ENCODE results near the gene PDE6A. TPM values are rescaled to one million over a fixed set of nuclear protein-coding genes. Genes with fewer than 3 reads are reported as not detected.
A peak's percentile ranks its signal among the peaks of the same experiment; 100 is the strongest.
"Not testable (repeated sequence)": the region's sequence is repeated elsewhere in the genome, so short reads cannot be mapped to it uniquely, and the experiment has no call there.

PDE6A gene
- polyA plus RNA-seq, 3 donors = 0.01 TPM; not detected in 2

DNA sequence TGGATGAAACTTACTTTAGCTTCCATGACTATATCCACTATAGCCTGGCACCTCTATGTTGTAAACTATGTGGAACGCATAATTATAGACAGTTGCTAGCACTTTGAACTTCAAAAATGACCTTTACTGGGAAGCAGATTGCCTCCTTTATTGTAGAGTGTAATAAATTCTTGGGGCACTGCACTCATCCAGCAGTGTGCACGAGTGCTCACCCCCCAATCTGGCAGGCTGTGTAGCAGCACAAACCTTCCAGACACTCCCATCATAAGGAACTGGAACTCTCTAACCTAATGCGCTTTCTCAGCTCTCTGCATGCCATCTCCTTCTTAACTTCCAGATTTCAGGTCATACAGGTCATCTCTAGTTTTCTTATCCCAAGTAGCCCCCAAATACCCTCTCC is 1.5 kb upstream of the PDE6A start:
- peaks cover 19% of the 10 kb centered on the region for H3K4me1 Mint-ChIP-seq
- no peak overlapping the region for H2AFZ ChIP-seq (ENCODE audit: insufficient read depth, low read depth, low read length, poor library complexity, severe bottlenecking)
- H3K36me3 Mint-ChIP-seq = no peaks in the 10 kb centered on the region
- peaks cover 0 to 1% (median 0%) of the 10 kb centered on the region in 7 donors for H3K9me3 Mint-ChIP-seq
- no peaks in the 10 kb centered on the region for H3K36me3 ChIP-seq (replicated peaks in 1 of 2; ENCODE audit: control insufficient read depth in 1 of 2, insufficient read depth in 2 of 2, low read length in 2 of 2)
- H3K4me1 ChIP-seq (ENCODE audit: control insufficient read depth in 1 of 2, insufficient read depth in 2 of 2, low read length in 2 of 2) = peaks cover 5 to 11% of the 10 kb centered on the region in 2 donors
- no peaks in the 10 kb centered on the region for H3K9me3 ChIP-seq (replicated peaks in 1 of 2; ENCODE audit: control insufficient read depth in 1 of 2, insufficient read depth in 1 of 2, low read length in 2 of 2)
- no peak overlapping the region for H3K27ac ChIP-seq (ENCODE audit: low read depth in 1 of 2, low read length in 2 of 2)
- 79% methylated on average over 2 of the region's 3 CpGs for WGBS (ENCODE audit: insufficient coverage)
- no peak overlapping the region for H3K27ac Mint-ChIP-seq
- H3K4me2 ChIP-seq (replicated peaks; ENCODE audit: extremely low read depth, low read length, poor library complexity, severe bottlenecking) = no peak overlapping the region
- no peak overlapping the region for H3K4me3 ChIP-seq (replicated peaks in 1 of 3; ENCODE audit: low read depth in 2 of 3, low read length in 3 of 3)
- H3K27me3 Mint-ChIP-seq (ENCODE audit: low read depth in 3 of 3) = peaks cover 0 to 2% (median 1%) of the 10 kb centered on the region in 3 donors
- no peaks in the 10 kb centered on the region for H3K79me2 ChIP-seq (ENCODE audit: insufficient read depth, low read length)
- H3K27me3 ChIP-seq (ENCODE audit: control insufficient read depth in 2 of 2, insufficient read depth in 2 of 2, low read length in 2 of 2) = no peaks in the 10 kb centered on the region
- no peaks in the 10 kb centered on the region for H4K20me1 ChIP-seq (ENCODE audit: insufficient read depth, low read length)
- intact Hi-C loops (cut with micrococcal nuclease) = loop anchor here in 1 of 2 donors (10.0 kb wide), 1 partner anchor 271 kb away; no protein-coding TSS in a partner anchor
- TF ChIP-seq, protein P1, sequence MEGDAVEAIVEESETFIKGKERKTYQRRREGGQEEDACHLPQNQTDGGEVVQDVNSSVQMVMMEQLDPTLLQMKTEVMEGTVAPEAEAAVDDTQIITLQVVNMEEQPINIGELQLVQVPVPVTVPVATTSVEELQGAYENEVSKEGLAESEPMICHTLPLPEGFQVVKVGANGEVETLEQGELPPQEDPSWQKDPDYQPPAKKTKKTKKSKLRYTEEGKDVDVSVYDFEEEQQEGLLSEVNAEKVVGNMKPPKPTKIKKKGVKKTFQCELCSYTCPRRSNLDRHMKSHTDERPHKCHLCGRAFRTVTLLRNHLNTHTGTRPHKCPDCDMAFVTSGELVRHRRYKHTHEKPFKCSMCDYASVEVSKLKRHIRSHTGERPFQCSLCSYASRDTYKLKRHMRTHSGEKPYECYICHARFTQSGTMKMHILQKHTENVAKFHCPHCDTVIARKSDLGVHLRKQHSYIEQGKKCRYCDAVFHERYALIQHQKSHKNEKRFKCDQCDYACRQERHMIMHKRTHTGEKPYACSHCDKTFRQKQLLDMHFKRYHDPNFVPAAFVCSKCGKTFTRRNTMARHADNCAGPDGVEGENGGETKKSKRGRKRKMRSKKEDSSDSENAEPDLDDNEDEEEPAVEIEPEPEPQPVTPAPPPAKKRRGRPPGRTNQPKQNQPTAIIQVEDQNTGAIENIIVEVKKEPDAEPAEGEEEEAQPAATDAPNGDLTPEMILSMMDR (IDR thresholded peaks at IDR 0.05) = no peak
- no peak overlapping the region for H3K9ac ChIP-seq (ENCODE audit: insufficient read depth, low read length, poor library complexity, severe bottlenecking)
- H3K4me3 Mint-ChIP-seq = no peak overlapping the region
- no peak for DNase-seq

DNA sequence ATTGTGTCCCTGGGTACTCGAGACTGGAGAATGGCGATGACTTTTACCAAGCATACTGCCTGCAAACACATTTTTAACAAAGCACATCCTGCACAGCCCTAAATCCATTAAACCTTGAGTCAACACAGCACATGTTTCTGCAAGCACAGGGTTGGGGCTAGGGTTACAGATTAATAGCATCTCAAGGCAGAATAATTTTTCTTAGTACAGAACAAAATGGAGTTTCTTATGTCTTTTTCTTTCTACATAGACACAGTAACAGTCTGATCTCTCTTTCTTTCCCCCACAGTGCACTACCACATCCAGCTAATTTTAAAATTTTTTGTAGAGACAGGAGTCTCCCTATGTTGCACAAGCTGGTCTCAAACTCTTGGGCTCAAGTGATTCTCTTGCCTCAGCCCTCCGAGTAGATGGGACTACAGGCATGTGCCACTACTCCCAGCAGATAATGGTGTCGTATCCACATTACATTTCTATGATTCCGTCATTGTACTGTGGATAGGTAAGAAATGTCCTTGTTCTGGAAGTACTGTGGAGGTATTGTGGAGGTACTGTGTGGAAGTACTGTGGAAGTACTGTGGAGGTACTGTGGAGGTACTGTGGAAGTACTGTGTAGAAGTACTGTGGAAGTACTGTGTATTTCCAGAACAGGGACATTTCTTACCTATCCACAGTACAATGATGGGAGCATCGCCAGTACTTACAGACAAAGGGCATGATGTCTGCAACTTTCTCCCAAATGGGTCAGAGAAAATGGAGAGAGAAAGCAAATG is 1.2 kb downstream of the PDE6A start:
- not testable (repeated sequence) for H2AFZ ChIP-seq (ENCODE audit: insufficient read depth, low read depth, low read length, poor library complexity, severe bottlenecking)

DNA sequence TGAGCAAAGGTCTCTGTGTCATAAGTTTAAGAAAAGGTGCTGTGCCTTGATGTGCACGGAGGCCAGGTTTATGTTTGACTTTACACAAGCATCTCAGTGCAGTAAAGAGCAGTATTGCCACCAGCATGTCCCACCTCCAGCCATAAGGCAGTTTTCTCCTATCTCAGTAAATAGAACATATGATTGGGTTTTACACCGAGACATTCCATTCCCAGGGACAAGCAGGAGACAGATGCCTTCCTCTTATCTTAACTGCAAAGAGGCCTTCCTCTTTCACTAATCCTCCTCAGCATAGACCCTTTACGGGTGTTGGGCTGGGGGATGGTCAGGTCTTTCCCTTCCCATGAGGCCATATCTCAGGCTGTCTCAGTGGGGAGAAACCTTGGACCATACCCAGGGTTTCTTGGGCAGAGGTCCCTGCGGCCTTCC is 1.8 kb downstream of the PDE6A start:
- not testable (repeated sequence) for H2AFZ ChIP-seq (ENCODE audit: insufficient read depth, low read depth, low read length, poor library complexity, severe bottlenecking); H3K4me2 ChIP-seq (replicated peaks; ENCODE audit: extremely low read depth, low read length, poor library complexity, severe bottlenecking); H4K20me1 ChIP-seq (ENCODE audit: insufficient read depth, low read length); H3K4me3 Mint-ChIP-seq; H3K27me3 Mint-ChIP-seq (ENCODE audit: low read depth in 3 of 3); DNase-seq; H3K4me3 ChIP-seq (replicated peaks in 1 of 3; ENCODE audit: low read depth in 2 of 3, low read length in 3 of 3); H3K79me2 ChIP-seq (ENCODE audit: insufficient read depth, low read length); H3K36me3 Mint-ChIP-seq; H3K9ac ChIP-seq (ENCODE audit: insufficient read depth, low read length, poor library complexity, severe bottlenecking); H3K9me3 ChIP-seq (replicated peaks in 1 of 2; ENCODE audit: control insufficient read depth in 1 of 2, insufficient read depth in 1 of 2, low read length in 2 of 2); H3K9me3 Mint-ChIP-seq; H3K36me3 ChIP-seq (replicated peaks in 1 of 2; ENCODE audit: control insufficient read depth in 1 of 2, insufficient read depth in 2 of 2, low read length in 2 of 2); H3K27me3 ChIP-seq (ENCODE audit: control insufficient read depth in 2 of 2, insufficient read depth in 2 of 2, low read length in 2 of 2); H3K27ac ChIP-seq (ENCODE audit: low read depth in 1 of 2, low read length in 2 of 2)
- peaks cover 39 to 44% of the 10 kb centered on the region in 2 donors for H3K4me1 ChIP-seq (ENCODE audit: control insufficient read depth in 1 of 2, insufficient read depth in 2 of 2, low read length in 2 of 2)
- intact Hi-C loops (cut with micrococcal nuclease) = loop anchor here in 1 of 2 donors (10.0 kb wide), 1 partner anchor 268 kb away; no protein-coding TSS in a partner anchor
- H3K4me1 Mint-ChIP-seq = peaks cover 51% of the 10 kb centered on the region
- WGBS (ENCODE audit: insufficient coverage) = no CpG with 5 or more reads among the region's 4 CpGs
- H3K27ac Mint-ChIP-seq = peak overlapping the region in 2 of 7 donors; percentile 44 to 49

More for the DNA sequence above, 1.2 kb downstream of the PDE6A start:
- H3K9ac ChIP-seq (ENCODE audit: insufficient read depth, low read length, poor library complexity, severe bottlenecking); H3K79me2 ChIP-seq (ENCODE audit: insufficient read depth, low read length); H3K4me3 ChIP-seq (replicated peaks in 1 of 3; ENCODE audit: low read depth in 2 of 3, low read length in 3 of 3); H3K4me2 ChIP-seq (replicated peaks; ENCODE audit: extremely low read depth, low read length, poor library complexity, severe bottlenecking); H3K27me3 Mint-ChIP-seq (ENCODE audit: low read depth in 3 of 3); H3K27ac ChIP-seq (ENCODE audit: low read depth in 1 of 2, low read length in 2 of 2); H3K4me3 Mint-ChIP-seq; H4K20me1 ChIP-seq (ENCODE audit: insufficient read depth, low read length); H3K27me3 ChIP-seq (ENCODE audit: control insufficient read depth in 2 of 2, insufficient read depth in 2 of 2, low read length in 2 of 2); H3K9me3 Mint-ChIP-seq; DNase-seq; H3K36me3 ChIP-seq (replicated peaks in 1 of 2; ENCODE audit: control insufficient read depth in 1 of 2, insufficient read depth in 2 of 2, low read length in 2 of 2); H3K9me3 ChIP-seq (replicated peaks in 1 of 2; ENCODE audit: control insufficient read depth in 1 of 2, insufficient read depth in 1 of 2, low read length in 2 of 2); H3K36me3 Mint-ChIP-seq: not testable (repeated sequence)
- peaks cover 33 to 38% of the 10 kb centered on the region in 2 donors for H3K4me1 ChIP-seq (ENCODE audit: control insufficient read depth in 1 of 2, insufficient read depth in 2 of 2, low read length in 2 of 2)
- intact Hi-C loops (cut with micrococcal nuclease) = loop anchor here in 1 of 2 donors (10.0 kb wide), 1 partner anchor 269 kb away; no protein-coding TSS in a partner anchor
- Mint-ChIP-seq H3K27ac (peak overlapping the region in 2 of 7 donors; percentile 44 to 75), H3K4me1 (peaks cover 45% of the 10 kb centered on the region)
- WGBS (ENCODE audit: insufficient coverage) = no CpG with 5 or more reads among the region's 6 CpGs

Measured in CD14-positive monocyte (primary cell).